Lower lobe of right lung (tissue), 2 donors: ENCODE measurements around the gene RNPEPL1. TPM values are rescaled to one million over a fixed set of nuclear protein-coding genes. Genes with fewer than 3 reads are reported as not detected.

Experiments used
- ATAC-seq, 2 donors: fragments of 200-7000 bp; cut with Tn5 transposase; one replicate each; pipeline ENCODE4 v1.9.1; 2020 to 2022; ENCODE audit warnings: mild to moderate bottlenecking in 2 of 2, moderate library complexity in 2 of 2
- DNase-seq: peaks from one replicate; pipeline ENCODE4 v3.0.0-alpha.2; 2020
- H3K27ac ChIP-seq: fragments of 200-600 bp; one replicate; pipeline ENCODE4 v1.8.0; 2022
- H3K27me3 ChIP-seq: fragments of 200-600 bp; one replicate; pipeline ENCODE4 v1.8.0; 2022; ENCODE audit warnings: low read depth
- H3K36me3 ChIP-seq: fragments of 200-600 bp; one replicate; pipeline ENCODE4 v1.8.0; 2022; ENCODE audit warnings: mild to moderate bottlenecking
- H3K4me1 ChIP-seq: fragments of 200-600 bp; one replicate; pipeline ENCODE4 v1.8.0; 2022
- H3K4me3 ChIP-seq: fragments of 200-600 bp; one replicate; pipeline ENCODE4 v1.8.0; 2022; ENCODE audit warnings: mild to moderate bottlenecking
- H3K9me3 ChIP-seq: fragments of 200-600 bp; one replicate; pipeline ENCODE4 v1.8.0; 2022
- intact Hi-C: fragments of 100-400 bp; cut with DNase I; formaldehyde crosslinking; loops from one replicate; pipeline ENCODE4 v1.11.0; 2022
- total RNA-seq: library from RNA; stranded (reverse); fragmentation: NEBNext Ultra II Directional; extraction: Animal tissue kit (Norgen Biotek cat#: 25700); gene quantifications from one replicate; pipeline ENCODE4 v1.2.1, GENCODE V29; 2021
- TF ChIP-seq, protein P1 (sequence below): fragments of 200-600 bp; IDR thresholded peaks from one replicate; pipeline ENCODE4 v1.8.0; 2022; ENCODE audit warnings: antibody characterized with exemption, mild to moderate bottlenecking
- donor health status: DM: no; HTN: yes; CAD: no; lungs with severe emphysema.

Gene RNPEPL1
- total RNA-seq, 1 donor from 2014 or later = 102 TPM

DNA sequence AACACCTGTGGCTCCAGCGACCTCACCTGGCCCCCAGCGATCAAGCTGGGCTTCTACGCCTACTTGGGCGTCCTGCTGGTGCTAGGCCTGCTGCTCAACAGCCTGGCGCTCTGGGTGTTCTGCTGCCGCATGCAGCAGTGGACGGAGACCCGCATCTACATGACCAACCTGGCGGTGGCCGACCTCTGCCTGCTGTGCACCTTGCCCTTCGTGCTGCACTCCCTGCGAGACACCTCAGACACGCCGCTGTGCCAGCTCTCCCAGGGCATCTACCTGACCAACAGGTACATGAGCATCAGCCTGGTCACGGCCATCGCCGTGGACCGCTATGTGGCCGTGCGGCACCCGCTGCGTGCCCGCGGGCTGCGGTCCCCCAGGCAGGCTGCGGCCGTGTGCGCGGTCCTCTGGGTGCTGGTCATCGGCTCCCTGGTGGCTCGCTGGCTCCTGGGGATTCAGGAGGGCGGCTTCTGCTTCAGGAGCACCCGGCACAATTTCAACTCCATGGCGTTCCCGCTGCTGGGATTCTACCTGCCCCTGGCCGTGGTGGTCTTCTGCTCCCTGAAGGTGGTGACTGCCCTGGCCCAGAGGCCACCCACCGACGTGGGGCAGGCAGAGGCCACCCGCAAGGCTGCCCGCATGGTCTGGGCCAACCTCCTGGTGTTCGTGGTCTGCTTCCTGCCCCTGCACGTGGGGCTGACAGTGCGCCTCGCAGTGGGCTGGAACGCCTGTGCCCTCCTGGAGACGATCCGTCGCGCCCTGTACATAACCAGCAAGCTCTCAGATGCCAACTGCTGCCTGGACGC, 61.9 kb downstream of the RNPEPL1 start:
- DNase-seq (peak; percentile 43), ATAC-seq (no peak)
- intact Hi-C loops = no loop called here
- TF ChIP-seq, protein P1, sequence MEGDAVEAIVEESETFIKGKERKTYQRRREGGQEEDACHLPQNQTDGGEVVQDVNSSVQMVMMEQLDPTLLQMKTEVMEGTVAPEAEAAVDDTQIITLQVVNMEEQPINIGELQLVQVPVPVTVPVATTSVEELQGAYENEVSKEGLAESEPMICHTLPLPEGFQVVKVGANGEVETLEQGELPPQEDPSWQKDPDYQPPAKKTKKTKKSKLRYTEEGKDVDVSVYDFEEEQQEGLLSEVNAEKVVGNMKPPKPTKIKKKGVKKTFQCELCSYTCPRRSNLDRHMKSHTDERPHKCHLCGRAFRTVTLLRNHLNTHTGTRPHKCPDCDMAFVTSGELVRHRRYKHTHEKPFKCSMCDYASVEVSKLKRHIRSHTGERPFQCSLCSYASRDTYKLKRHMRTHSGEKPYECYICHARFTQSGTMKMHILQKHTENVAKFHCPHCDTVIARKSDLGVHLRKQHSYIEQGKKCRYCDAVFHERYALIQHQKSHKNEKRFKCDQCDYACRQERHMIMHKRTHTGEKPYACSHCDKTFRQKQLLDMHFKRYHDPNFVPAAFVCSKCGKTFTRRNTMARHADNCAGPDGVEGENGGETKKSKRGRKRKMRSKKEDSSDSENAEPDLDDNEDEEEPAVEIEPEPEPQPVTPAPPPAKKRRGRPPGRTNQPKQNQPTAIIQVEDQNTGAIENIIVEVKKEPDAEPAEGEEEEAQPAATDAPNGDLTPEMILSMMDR = no peak
- Histone ChIP-seq H3K27ac (no peak overlapping the region), H3K4me1 (peaks cover 10% of the 10 kb centered on the region), H3K36me3 (no peaks in the 10 kb centered on the region), H3K9me3 (peaks cover 4% of the 10 kb centered on the region), H3K4me3 (no peak overlapping the region), H3K27me3 (no peaks in the 10 kb centered on the region)

Other genes starting within 250 kb of the RNPEPL1 start
- 14.7 TPM for gene GPC1, start 132.8 kb upstream of the RNPEPL1 start, total RNA-seq
- 29.3 TPM for gene ANKMY1, start 10.5 kb upstream of the RNPEPL1 start, total RNA-seq
- 5.7 TPM for gene DUSP28, start 8.1 kb upstream of the RNPEPL1 start, total RNA-seq
- 37.2 TPM for gene CAPN10, start 18.2 kb downstream of the RNPEPL1 start, total RNA-seq
- gene GPR35, start 57.0 kb downstream of the RNPEPL1 start, total RNA-seq = 4.7 TPM
- gene AQP12B, start 114.4 kb downstream of the RNPEPL1 start, total RNA-seq = not detected
- gene AQP12A, start 123.4 kb downstream of the RNPEPL1 start, total RNA-seq = not detected